ENCODE results near the gene TAS2R41. TPM values are rescaled to one million over a fixed set of nuclear protein-coding genes. Genes with fewer than 3 reads are reported as not detected.

TAS2R41 gene
- total RNA-seq, 1 donor, result not detected

- no peaks in the 10 kb centered on the region for H3K36me3 ChIP-seq (ENCODE audit: insufficient read depth, low read length)
- peak overlapping the region; percentile 38 for H2AFZ ChIP-seq (ENCODE audit: low read length)
- H3K4me1 ChIP-seq (ENCODE audit: insufficient read depth, low read length), result peaks cover 38% of the 10 kb centered on the region
- no peaks in the 10 kb centered on the region for H4K20me1 ChIP-seq (ENCODE audit: insufficient read depth, low read length)
- no peaks in the 10 kb centered on the region for H3K27me3 ChIP-seq (ENCODE audit: insufficient read depth, low read length)
- no peaks in the 10 kb centered on the region for H3K79me2 ChIP-seq (ENCODE audit: insufficient read depth, low read length)
- no peak overlapping the region for H3K4me3 ChIP-seq (ENCODE audit: insufficient read depth, low read length)
- H3K27ac ChIP-seq (ENCODE audit: low read depth, low read length), result peak overlapping the region; percentile 88
- peak overlapping the region; percentile 56 for H3K4me2 ChIP-seq (ENCODE audit: insufficient read depth, low read length)
- TF ChIP-seq, protein P1, sequence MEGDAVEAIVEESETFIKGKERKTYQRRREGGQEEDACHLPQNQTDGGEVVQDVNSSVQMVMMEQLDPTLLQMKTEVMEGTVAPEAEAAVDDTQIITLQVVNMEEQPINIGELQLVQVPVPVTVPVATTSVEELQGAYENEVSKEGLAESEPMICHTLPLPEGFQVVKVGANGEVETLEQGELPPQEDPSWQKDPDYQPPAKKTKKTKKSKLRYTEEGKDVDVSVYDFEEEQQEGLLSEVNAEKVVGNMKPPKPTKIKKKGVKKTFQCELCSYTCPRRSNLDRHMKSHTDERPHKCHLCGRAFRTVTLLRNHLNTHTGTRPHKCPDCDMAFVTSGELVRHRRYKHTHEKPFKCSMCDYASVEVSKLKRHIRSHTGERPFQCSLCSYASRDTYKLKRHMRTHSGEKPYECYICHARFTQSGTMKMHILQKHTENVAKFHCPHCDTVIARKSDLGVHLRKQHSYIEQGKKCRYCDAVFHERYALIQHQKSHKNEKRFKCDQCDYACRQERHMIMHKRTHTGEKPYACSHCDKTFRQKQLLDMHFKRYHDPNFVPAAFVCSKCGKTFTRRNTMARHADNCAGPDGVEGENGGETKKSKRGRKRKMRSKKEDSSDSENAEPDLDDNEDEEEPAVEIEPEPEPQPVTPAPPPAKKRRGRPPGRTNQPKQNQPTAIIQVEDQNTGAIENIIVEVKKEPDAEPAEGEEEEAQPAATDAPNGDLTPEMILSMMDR (IDR thresholded peaks at IDR 0.05; ENCODE audit: extremely low read depth, low read depth, low read length), result no peak
- no peak for DNase-seq (ENCODE audit: insufficient read length, low spot score, missing footprints)
- no peaks in the 10 kb centered on the region for H3K9me3 ChIP-seq (ENCODE audit: low read depth, low read length)
Observed at GRCh38 chr7:143458681-143459080, 19.0 kb upstream of the TAS2R41 start.

GRCh38 chr7:143459359-143459758, 18.3 kb upstream of the TAS2R41 start:
- Histone ChIP-seq H3K9me3 (ENCODE audit: low read depth, low read length) (no peaks in the 10 kb centered on the region), H4K20me1 (ENCODE audit: insufficient read depth, low read length) (no peaks in the 10 kb centered on the region), H3K79me2 (ENCODE audit: insufficient read depth, low read length) (no peaks in the 10 kb centered on the region), H3K27ac (ENCODE audit: low read depth, low read length) (peak overlapping the region; percentile 88), H3K4me1 (ENCODE audit: insufficient read depth, low read length) (peaks cover 38% of the 10 kb centered on the region), H3K27me3 (ENCODE audit: insufficient read depth, low read length) (no peaks in the 10 kb centered on the region), H3K4me3 (ENCODE audit: insufficient read depth, low read length) (no peak overlapping the region), H3K4me2 (ENCODE audit: insufficient read depth, low read length) (no peak overlapping the region), H3K36me3 (ENCODE audit: insufficient read depth, low read length) (no peaks in the 10 kb centered on the region), H2AFZ (ENCODE audit: low read length) (no peak overlapping the region)
- DNase-seq (ENCODE audit: insufficient read length, low spot score, missing footprints), result no peak
- TF ChIP-seq, protein P1 (IDR thresholded peaks at IDR 0.05; ENCODE audit: extremely low read depth, low read depth, low read length), result no peak

GRCh38 chr7:143460271-143460979, 17.2 kb upstream of the TAS2R41 start:
- Histone ChIP-seq H3K27me3 (ENCODE audit: insufficient read depth, low read length) (no peaks in the 10 kb centered on the region), H3K4me1 (ENCODE audit: insufficient read depth, low read length) (peaks cover 38% of the 10 kb centered on the region), H3K9me3 (ENCODE audit: low read depth, low read length) (no peaks in the 10 kb centered on the region), H3K79me2 (ENCODE audit: insufficient read depth, low read length) (no peaks in the 10 kb centered on the region), H3K4me2 (ENCODE audit: insufficient read depth, low read length) (no peak overlapping the region), H2AFZ (ENCODE audit: low read length) (peak overlapping the region; percentile 53), H3K36me3 (ENCODE audit: insufficient read depth, low read length) (no peaks in the 10 kb centered on the region), H3K4me3 (ENCODE audit: insufficient read depth, low read length) (no peak overlapping the region), H4K20me1 (ENCODE audit: insufficient read depth, low read length) (no peaks in the 10 kb centered on the region), H3K27ac (ENCODE audit: low read depth, low read length) (peak overlapping the region; percentile 13)
- TF ChIP-seq, protein P1 (IDR thresholded peaks at IDR 0.05; ENCODE audit: extremely low read depth, low read depth, low read length), result no peak
- no peak for DNase-seq (ENCODE audit: insufficient read length, low spot score, missing footprints)

DNA sequence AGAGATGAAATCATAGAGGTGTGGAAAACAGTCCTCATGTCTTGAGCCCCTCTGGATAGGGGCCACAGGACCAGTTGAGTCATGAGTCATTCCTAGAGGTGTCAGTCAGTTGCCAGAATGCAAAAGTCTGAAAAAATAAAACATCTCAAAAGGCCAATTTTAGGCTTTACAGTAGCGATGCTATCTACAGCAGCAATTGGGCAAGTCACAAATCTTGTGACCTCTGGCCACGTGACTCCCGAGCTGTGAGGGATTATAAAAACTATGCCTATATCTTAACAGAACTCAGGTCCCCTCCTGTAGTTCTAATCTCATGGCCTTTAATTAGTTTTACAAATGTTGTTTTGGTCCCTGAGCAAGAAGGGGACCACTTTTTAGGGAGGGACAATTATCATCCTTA, 15.6 kb upstream of the TAS2R41 start:
- TF ChIP-seq, protein P1 (IDR thresholded peaks at IDR 0.05; ENCODE audit: extremely low read depth, low read depth, low read length), result no peak
- Histone ChIP-seq H3K27ac (ENCODE audit: low read depth, low read length) (no peak overlapping the region), H3K4me3 (ENCODE audit: insufficient read depth, low read length) (no peak overlapping the region), H4K20me1 (ENCODE audit: insufficient read depth, low read length) (no peaks in the 10 kb centered on the region), H3K36me3 (ENCODE audit: insufficient read depth, low read length) (no peaks in the 10 kb centered on the region), H3K4me1 (ENCODE audit: insufficient read depth, low read length) (peaks cover 28% of the 10 kb centered on the region), H3K4me2 (ENCODE audit: insufficient read depth, low read length) (no peak overlapping the region), H3K79me2 (ENCODE audit: insufficient read depth, low read length) (no peaks in the 10 kb centered on the region), H2AFZ (ENCODE audit: low read length) (no peak overlapping the region), H3K27me3 (ENCODE audit: insufficient read depth, low read length) (no peaks in the 10 kb centered on the region), H3K9me3 (ENCODE audit: low read depth, low read length) (no peaks in the 10 kb centered on the region)
- DNase-seq (ENCODE audit: insufficient read length, low spot score, missing footprints), result no peak
